ENCODE measurements around the gene ZFYVE9.

- TF ChIP-seq POLR2AphosphoS5 (IDR thresholded peaks at IDR 0.05; ENCODE audit: low read depth, low read length) (no peak), POLR2A (IDR thresholded peaks at IDR 0.05; ENCODE audit: low read depth, low read length) (no peak), TAF1 (IDR thresholded peaks at IDR 0.05; ENCODE audit: borderline replicate concordance, low read depth, low read length) (no peak)
Measured at GRCh38 chr1:52195161-52195560, 53.3 kb downstream of the ZFYVE9 start.
